Measurements from ENCODE around the gene ZNF20. TPM values are rescaled to one million over a fixed set of nuclear protein-coding genes. Genes with fewer than 3 reads are reported as not detected.

ZNF20 gene
- total and polyA plus RNA-seq, 10 donors, result 2.0 to 5.5 (median 3.7) TPM

- H3K4me3 ChIP-seq, result peak overlapping the region in 2 of 8 donors; percentile 87 to 98
- no peak overlapping the region for H3K27ac ChIP-seq
- peaks cover 0 to 22% (median 20%) of the 10 kb centered on the region in 8 donors for H3K9me3 ChIP-seq
- peaks cover 9 to 39% (median 19%) of the 10 kb centered on the region in 6 donors for H3K36me3 ChIP-seq
- peak in 5 of 11 experiments; percentile 1 to 59 (median 32) for TF ChIP-seq CTCF (IDR thresholded peaks at IDR 0.05 in 8 of 11, conservative IDR thresholded peaks at IDR 0.05 in 3 of 11)
- no peak for TF ChIP-seq POLR2AphosphoS5 (IDR thresholded peaks at IDR 0.05)
- no peak for DNase-seq
- intact Hi-C loops (cut with DNase I; ENCODE audit: low total_unique reads), result loop anchor here (2.0 kb wide), 1 partner anchor 83 kb away; no protein-coding TSS in a partner anchor
- H3K4me1 ChIP-seq, result peaks cover 19 to 43% (median 26%) of the 10 kb centered on the region in 6 donors
- H3K27me3 ChIP-seq (replicated peaks in 1 of 7), result no peaks in the 10 kb centered on the region
- 58 to 64% (median 59%) methylated on average over 10 of the region's 10 CpGs for WGBS, 5 donors
These were observed 1.2 kb upstream of the ZNF20 start for GRCh38 chr19:12141405-12141736.

- WGBS, 5 donors, result 2 to 6% (median 3%) methylated on average over 15 to 17 of the region's 17 CpGs
- Histone ChIP-seq H3K4me3 (peak overlapping the region; percentile 87 to 98 (median 92)), H3K27ac (peak overlapping the region in 6 of 8 donors; percentile 72 to 89 (median 87)), H3K9me3 (peaks cover 0 to 16% (median 15%) of the 10 kb centered on the region in 8 donors), H3K36me3 (peaks cover 7 to 39% (median 19%) of the 10 kb centered on the region in 6 donors), H3K27me3 (replicated peaks in 1 of 7) (no peaks in the 10 kb centered on the region), H3K4me1 (peaks cover 19 to 43% (median 26%) of the 10 kb centered on the region in 6 donors)
- peak; percentile 95 for DNase-seq
- TF ChIP-seq POLR2AphosphoS5 (IDR thresholded peaks at IDR 0.05), result peak; percentile 55 to 70 (median 64)
- TF ChIP-seq CTCF (IDR thresholded peaks at IDR 0.05 in 8 of 11, conservative IDR thresholded peaks at IDR 0.05 in 3 of 11), result peak; percentile 68 to 97 (median 89)
- TF ChIP-seq POLR2A (IDR thresholded peaks at IDR 0.05), result no peak
- intact Hi-C loops (cut with DNase I; ENCODE audit: low total_unique reads), result loop anchor here (2.0 kb wide), 1 partner anchor 82 kb away; no protein-coding TSS in a partner anchor
These were observed 625 bp upstream of the ZNF20 start for GRCh38 chr19:12140545-12141404.

- intact Hi-C loops (cut with DNase I; ENCODE audit: low total_unique reads), result no loop called here
- Histone ChIP-seq H3K4me3 (peak overlapping the region; percentile 87 to 98 (median 92)), H3K27ac (peak overlapping the region in 6 of 8 donors; percentile 72 to 89 (median 87)), H3K27me3 (replicated peaks in 1 of 7) (no peaks in the 10 kb centered on the region), H3K36me3 (peaks cover 7 to 39% (median 23%) of the 10 kb centered on the region in 6 donors), H3K9me3 (peaks cover 0 to 16% (median 7%) of the 10 kb centered on the region in 8 donors), H3K4me1 (peaks cover 19 to 43% (median 26%) of the 10 kb centered on the region in 6 donors)
- no peak for TF ChIP-seq POLR2AphosphoS5 (IDR thresholded peaks at IDR 0.05)
- no peak for TF ChIP-seq CTCF (IDR thresholded peaks at IDR 0.05 in 8 of 11, conservative IDR thresholded peaks at IDR 0.05 in 3 of 11)
- no peak for TF ChIP-seq POLR2A (IDR thresholded peaks at IDR 0.05)
- no peak for DNase-seq
- WGBS, 5 donors, result 26 to 31% (median 27%) methylated on average over 13 of the region's 13 CpGs
These were observed 881 bp downstream of the ZNF20 start for GRCh38 chr19:12139269-12139668.
